K562 (cell line): ENCODE measurements around the gene SMIM10. TPM values are rescaled to one million over a fixed set of nuclear protein-coding genes. Genes with fewer than 3 reads are reported as not detected.

ENCODE experiments used
- CEBPB ChIP-seq: fragments of 450-650 bp; IDR thresholded peaks from 2 replicates; pipeline ENCODE4 v1.6.1; 2016; ENCODE audit warnings: missing genetic modification characterization, missing compliant biosample characterization
- CTBP1 ChIP-seq: fragments of 450-650 bp; IDR thresholded peaks from 2 replicates; pipeline ENCODE4 v1.6.1; 2016; ENCODE audit warnings: borderline replicate concordance
- EHMT2 ChIP-seq: fragments of 450-650 bp; IDR thresholded peaks from 2 replicates; pipeline ENCODE4 v1.6.1; 2018; ENCODE audit warnings: antibody characterized with exemption
- ELF1 ChIP-seq: fragments of 200-800 bp; sonication (Bioruptor generic); IDR thresholded peaks from 2 replicates; pipeline ENCODE4 v1.6.1; 2016; ENCODE audit warnings: missing genetic modification characterization, missing compliant biosample characterization
- FOXK2 ChIP-seq, 2 experiments: fragments of 450-650 bp; IDR thresholded peaks in 1 of 2; conservative IDR thresholded peaks in 1 of 2; 2 replicates each; pipeline ENCODE4 v1.6.1; 2016; ENCODE audit warnings: low read depth in 2 of 2, mild to moderate bottlenecking in 1 of 2
- HDAC3 ChIP-seq: fragments of 450-650 bp; IDR thresholded peaks from 2 replicates; pipeline ENCODE4 v1.6.1; 2018; ENCODE audit warnings: borderline replicate concordance, mild to moderate bottlenecking, moderate library complexity; ENCODE audit not compliant: partially characterized antibody
- KDM1A ChIP-seq, 2 experiments: fragments of 450-650 bp; IDR thresholded peaks; 2 replicates each; pipeline ENCODE4 v1.6.1; 2016; ENCODE audit warnings: mild to moderate bottlenecking in 2 of 2
- MBD2 ChIP-seq: sonication (generic); IDR thresholded peaks from 2 replicates; pipeline ENCODE4 v1.6.1; 2016; ENCODE audit warnings: low read depth, borderline replicate concordance
- PML ChIP-seq: IDR thresholded peaks from 2 replicates; pipeline ENCODE4 v1.6.1; 2012; ENCODE audit warnings: low read length, inconsistent platforms
- SRSF7 ChIP-seq: fragments of 200-400 bp; formaldehyde crosslinking; optimal IDR thresholded peaks from 2 replicates; pipeline ENCODE3; 2017; ENCODE audit warnings: mild to moderate bottlenecking, low read depth, low read length
- TAL1 ChIP-seq: fragments of 450-650 bp; IDR thresholded peaks from 2 replicates; pipeline ENCODE4 v1.6.1; 2016; ENCODE audit warnings: mild to moderate bottlenecking
- TCF3 ChIP-seq: sonication (generic); formaldehyde crosslinking; IDR thresholded peaks from 2 replicates; pipeline ENCODE4 v1.4.0; 2020; ENCODE audit warnings: mild to moderate bottlenecking, missing genetic modification reagents
- TRIM24 ChIP-seq, 2 experiments: fragments of 450-650 bp; IDR thresholded peaks; 2 replicates each; pipeline ENCODE4 v1.6.1; 2016
- ZFP91 ChIP-seq: sonication (generic); formaldehyde crosslinking; IDR thresholded peaks from 2 replicates; pipeline ENCODE4 v1.8.0; 2022; ENCODE audit warnings: mild to moderate bottlenecking, missing genetic modification reagents
- ZMIZ1 ChIP-seq, 2 experiments: fragments of 150-350 bp in 1 of 2; IDR thresholded peaks; 2 replicates each; pipeline ENCODE4 v1.6.1; 2012 to 2016; ENCODE audit warnings: low read depth in 2 of 2, low read length in 2 of 2, mild to moderate bottlenecking in 1 of 2, moderate library complexity in 1 of 2
- ZNF507 ChIP-seq: conservative IDR thresholded peaks from 2 replicates; pipeline ENCODE4 v1.6.1; 2017; ENCODE audit warnings: missing genetic modification characterization, missing compliant biosample characterization
- ZNF766 ChIP-seq: fragments of 200-800 bp; sonication (Bioruptor generic); conservative IDR thresholded peaks from 2 replicates; pipeline ENCODE4 v1.6.1; 2016; ENCODE audit warnings: missing genetic modification characterization, missing compliant biosample characterization
- polyA plus RNA-seq, 8 experiments: library from polyadenylated mRNA; depleted of rRNA in 4 of 8; stranded (reverse) in 5 of 8; unstranded in 3 of 8; fragments of >200 nt; fragmentation: Nextera tagmentation in 2 of 8; fragmentation: Illumina TruSeq in 1 of 8; extraction: Ambion mirVana in 2 of 8; extraction: Trizol in 1 of 8; gene quantifications; 2 replicates each; pipeline versions ENCODE4 v1.2.1 to v1.2.3, GENCODE V29; 2011 to 2014; ENCODE audit warnings: inconsistent platforms in 1 of 8, missing spikeins in 1 of 8
- total RNA-seq, 7 experiments: library from RNA; depleted of rRNA in 6 of 7; stranded (reverse); fragments of >200 nt in 6 of 7; fragmentation: Illumina TruSeq in 2 of 7; extraction: Trizol in 2 of 7; gene quantifications; 2 replicates each; pipeline versions ENCODE4 v1.2.1 to v1.2.3, GENCODE V29; 2011 to 2021; ENCODE audit warnings: low replicate concordance in 1 of 7
- TF ChIP-seq, protein P1 (sequence below): fragments of 450-650 bp; IDR thresholded peaks from 2 replicates; pipeline ENCODE4 v1.6.1; 2016; ENCODE audit warnings: antibody characterized with exemption
- TF ChIP-seq, protein P2 (sequence below): sonication (generic); formaldehyde crosslinking; IDR thresholded peaks from 2 replicates; pipeline ENCODE4 v1.8.1; 2022; ENCODE audit warnings: missing genetic modification reagents

SMIM10 gene
- total and polyA plus RNA-seq, 9 of the 15 experiments (the other 6 are each of a cell fraction or from before 2014, with no cell fraction given): 2.1 to 25.3 (median 16.4) TPM

DNA sequence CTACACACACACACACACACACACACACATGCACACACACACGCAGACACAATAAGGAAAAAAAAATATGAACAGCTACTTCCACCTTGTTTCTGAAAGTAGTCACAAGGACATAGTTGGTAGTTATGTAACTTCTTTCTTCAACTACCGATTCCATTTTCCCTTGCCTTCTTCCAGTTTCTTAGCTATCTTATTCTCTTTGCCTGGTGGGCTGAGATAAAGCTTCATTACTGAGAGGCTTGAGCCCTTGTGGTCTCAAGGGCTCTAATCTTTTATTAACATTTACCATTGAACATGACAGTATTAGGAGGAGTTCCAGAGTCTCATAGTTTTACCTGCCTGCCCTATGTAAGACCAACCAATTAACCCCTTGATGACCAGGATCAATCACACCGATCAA is 8.9 kb upstream of the SMIM10 start (continued):
- 0 out of 2 replicates have a peak, but pooled peaks have one; percentile 59 for TF ChIP-seq EHMT2
- TF ChIP-seq MBD2: no peak
- TF ChIP-seq ELF1 (tag): no peak
- TF ChIP-seq ZNF766: 0 out of 2 replicates have a peak, but pooled peaks have one; percentile 39
- TF ChIP-seq, protein P1, sequence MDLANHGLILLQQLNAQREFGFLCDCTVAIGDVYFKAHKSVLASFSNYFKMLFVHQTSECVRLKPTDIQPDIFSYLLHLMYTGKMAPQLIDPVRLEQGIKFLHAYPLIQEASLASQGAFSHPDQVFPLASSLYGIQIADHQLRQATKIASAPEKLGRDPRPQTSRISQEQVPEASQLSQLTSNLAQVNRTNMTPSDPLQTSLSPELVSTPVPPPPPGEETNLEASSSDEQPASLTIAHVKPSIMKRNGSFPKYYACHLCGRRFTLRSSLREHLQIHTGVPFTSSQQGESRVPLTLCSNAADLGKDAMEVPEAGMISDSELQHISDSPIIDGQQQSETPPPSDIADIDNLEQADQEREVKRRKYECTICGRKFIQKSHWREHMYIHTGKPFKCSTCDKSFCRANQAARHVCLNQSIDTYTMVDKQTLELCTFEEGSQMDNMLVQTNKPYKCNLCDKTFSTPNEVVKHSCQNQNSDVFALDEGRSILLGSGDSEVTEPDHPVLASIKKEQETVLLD: peak; percentile 38; the same call in 1 of the 2 replicates
- TF ChIP-seq CEBPB (tag): peak; percentile 33; the same call in 1 of the 2 replicates
- TF ChIP-seq CTBP1: peak; percentile 31; the same call in 1 of the 2 replicates
- no peak for TF ChIP-seq ZNF507
- peak; percentile 89 for TF ChIP-seq TAL1
- peak in 1 of 2 experiments; percentile 61; a peak in 1 of 4 replicates for TF ChIP-seq ZMIZ1 (IDR thresholded peaks at IDR 0.05; ENCODE audit: low read depth in 2 of 2, low read length in 2 of 2)
- TF ChIP-seq PML: peak; percentile 66; the same call in 1 of the 2 replicates
- no peak for TF ChIP-seq ZFP91 (CRISPR knock-in tag)
- TF ChIP-seq TRIM24 (IDR thresholded peaks at IDR 0.05): peak in 1 of 2 experiments; percentile 66; a peak in 2 of 4 replicates
- TF ChIP-seq KDM1A (IDR thresholded peaks at IDR 0.05): peak in 1 of 2 experiments; percentile 29; a peak in 2 of 4 replicates
- TF ChIP-seq, protein P2, sequence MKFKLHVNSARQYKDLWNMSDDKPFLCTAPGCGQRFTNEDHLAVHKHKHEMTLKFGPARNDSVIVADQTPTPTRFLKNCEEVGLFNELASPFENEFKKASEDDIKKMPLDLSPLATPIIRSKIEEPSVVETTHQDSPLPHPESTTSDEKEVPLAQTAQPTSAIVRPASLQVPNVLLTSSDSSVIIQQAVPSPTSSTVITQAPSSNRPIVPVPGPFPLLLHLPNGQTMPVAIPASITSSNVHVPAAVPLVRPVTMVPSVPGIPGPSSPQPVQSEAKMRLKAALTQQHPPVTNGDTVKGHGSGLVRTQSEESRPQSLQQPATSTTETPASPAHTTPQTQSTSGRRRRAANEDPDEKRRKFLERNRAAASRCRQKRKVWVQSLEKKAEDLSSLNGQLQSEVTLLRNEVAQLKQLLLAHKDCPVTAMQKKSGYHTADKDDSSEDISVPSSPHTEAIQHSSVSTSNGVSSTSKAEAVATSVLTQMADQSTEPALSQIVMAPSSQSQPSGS (CRISPR knock-in tag): no peak
- TF ChIP-seq HDAC3: peak; percentile 61
- TF ChIP-seq SRSF7: no peak
- TF ChIP-seq FOXK2 (conservative IDR thresholded peaks at IDR 0.05 in 1 of 2, IDR thresholded peaks at IDR 0.05 in 1 of 2; ENCODE audit: low read depth in 2 of 2): peak; percentile 56 to 79; a peak in 3 of 4 replicates
- TF ChIP-seq TCF3 (CRISPR knock-in tag): peak; percentile 94
